Suprapubic skin (tissue), 4 donors: ENCODE measurements around the gene CACNG8. TPM values are rescaled to one million over a fixed set of nuclear protein-coding genes. Genes with fewer than 3 reads are reported as not detected.

ENCODE experiments used
- DNase-seq, 2 donors: peaks; one replicate each; pipeline ENCODE4 v3.0.0-alpha.2; 2019; ENCODE audit warnings: low spot score in 2 of 2
- H3K27ac ChIP-seq: fragments of 200-600 bp; sonication (generic); one replicate; pipeline ENCODE4 v1.5.1; 2019
- H3K27me3 ChIP-seq: fragments of 200-600 bp; sonication (generic); one replicate; pipeline ENCODE4 v1.5.1; 2019
- H3K36me3 ChIP-seq: fragments of 200-600 bp; sonication (generic); one replicate; pipeline ENCODE4 v1.5.1; 2019
- H3K4me1 ChIP-seq: fragments of 200-600 bp; sonication (generic); one replicate; pipeline ENCODE4 v1.5.1; 2019
- H3K4me3 ChIP-seq: fragments of 200-600 bp; sonication (generic); one replicate; pipeline ENCODE4 v1.5.1; 2019; ENCODE audit warnings: mild to moderate bottlenecking
- H3K9me3 ChIP-seq: fragments of 200-600 bp; sonication (generic); one replicate; pipeline ENCODE4 v1.5.1; 2019
- CTCF ChIP-seq, 2 donors: fragments of 200-600 bp in 1 of 2; fragments of 450-650 bp in 1 of 2; sonication (generic) in 1 of 2; IDR thresholded peaks; one replicate each; pipeline ENCODE4 v1.5.1; 2016 to 2019; ENCODE audit warnings: antibody characterized with exemption in 2 of 2, mild to moderate bottlenecking in 1 of 2, moderate library complexity in 1 of 2
- EP300 ChIP-seq: sonication (generic); formaldehyde crosslinking; IDR thresholded peaks from one replicate; pipeline ENCODE4 v1.6.1; 2017; ENCODE audit warnings: antibody characterized with exemption
- POLR2A ChIP-seq, 2 donors: fragments of 450-650 bp; IDR thresholded peaks; one replicate each; pipeline ENCODE4 v1.6.1; 2017; ENCODE audit warnings: antibody characterized with exemption in 2 of 2, mild to moderate bottlenecking in 2 of 2, moderate library complexity in 2 of 2
- POLR2AphosphoS5 ChIP-seq, 3 donors: sonication (generic); formaldehyde crosslinking; IDR thresholded peaks; one replicate each; pipeline ENCODE4 v1.6.1; 2017; ENCODE audit warnings: antibody characterized with exemption in 3 of 3
- WGBS: methylation state at CpG from one replicate; pipeline ENCODE4 v1.1.5; 2018; 5-methylcytosine and 5-hydroxymethylcytosine counted together
- total RNA-seq, 4 donors: library from RNA; depleted of rRNA; stranded (reverse); fragments of >200 nt; gene quantifications; one replicate each; pipeline ENCODE4 v1.1.0, GENCODE V29; 2016

The CACNG8 gene
- total RNA-seq, 4 donors from 2014 or later, result 0.08 to 0.25 TPM; not detected in 2

DNA sequence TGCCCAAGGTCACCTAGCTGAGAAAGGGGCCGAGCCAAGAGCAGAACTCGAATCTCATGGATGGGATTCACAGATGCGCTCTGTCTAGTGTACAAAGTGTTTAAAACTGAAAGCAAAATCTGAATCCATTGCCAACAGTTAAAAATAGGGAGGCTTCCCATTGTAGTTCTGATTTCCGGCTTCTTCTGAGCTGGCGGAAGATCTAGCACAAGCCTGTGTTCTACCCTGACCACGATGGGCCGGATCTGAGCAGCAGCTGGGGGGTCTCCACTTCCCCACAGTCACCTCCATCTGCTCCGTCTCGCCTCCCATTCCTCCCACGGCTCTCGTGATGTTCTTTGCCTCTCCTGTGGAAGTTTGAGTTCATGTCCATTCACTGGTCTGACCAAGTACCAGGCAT, 2.4 kb downstream of the CACNG8 start:
- H3K9me3 ChIP-seq, result no peaks in the 10 kb centered on the region
- H3K4me1 ChIP-seq, result peaks cover 10% of the 10 kb centered on the region
- TF ChIP-seq CTCF (IDR thresholded peaks at IDR 0.05) (no peak), POLR2A (IDR thresholded peaks at IDR 0.05) (no peak), POLR2AphosphoS5 (IDR thresholded peaks at IDR 0.05) (no peak), EP300 (no peak)
- no peak overlapping the region for H3K4me3 ChIP-seq
- no peaks in the 10 kb centered on the region for H3K36me3 ChIP-seq
- H3K27me3 ChIP-seq, result peaks cover 74% of the 10 kb centered on the region
- 68% methylated on average over 11 of the region's 11 CpGs for whole genome bisulfite sequencing
- no peak overlapping the region for H3K27ac ChIP-seq
- no peak for DNase-seq

GRCh38 chr19:53966931-53967330, 4.2 kb downstream of the CACNG8 start:
- Histone ChIP-seq H3K36me3 (no peaks in the 10 kb centered on the region), H3K4me1 (peaks cover 10% of the 10 kb centered on the region), H3K27me3 (peaks cover 56% of the 10 kb centered on the region), H3K27ac (no peak overlapping the region), H3K4me3 (no peak overlapping the region), H3K9me3 (no peaks in the 10 kb centered on the region)
- DNase-seq, result no peak
- TF ChIP-seq EP300, result no peak
- TF ChIP-seq CTCF (IDR thresholded peaks at IDR 0.05), result no peak
- TF ChIP-seq POLR2A (IDR thresholded peaks at IDR 0.05), result no peak
- no peak for TF ChIP-seq POLR2AphosphoS5 (IDR thresholded peaks at IDR 0.05)
- WGBS, result 62% methylated on average over 7 of the region's 7 CpGs

- Histone ChIP-seq H3K4me1 (peaks cover 3% of the 10 kb centered on the region), H3K9me3 (no peaks in the 10 kb centered on the region), H3K4me3 (no peak overlapping the region), H3K27ac (no peak overlapping the region), H3K27me3 (peaks cover 33% of the 10 kb centered on the region), H3K36me3 (no peaks in the 10 kb centered on the region)
- TF ChIP-seq POLR2AphosphoS5 (IDR thresholded peaks at IDR 0.05) (no peak), CTCF (IDR thresholded peaks at IDR 0.05) (no peak), POLR2A (IDR thresholded peaks at IDR 0.05) (no peak), EP300 (no peak)
- WGBS, result 87% methylated on average over 6 of the region's 6 CpGs
- DNase-seq, result no peak
Measured at GRCh38 chr19:53969366-53969765, 6.6 kb downstream of the CACNG8 start.

DNA sequence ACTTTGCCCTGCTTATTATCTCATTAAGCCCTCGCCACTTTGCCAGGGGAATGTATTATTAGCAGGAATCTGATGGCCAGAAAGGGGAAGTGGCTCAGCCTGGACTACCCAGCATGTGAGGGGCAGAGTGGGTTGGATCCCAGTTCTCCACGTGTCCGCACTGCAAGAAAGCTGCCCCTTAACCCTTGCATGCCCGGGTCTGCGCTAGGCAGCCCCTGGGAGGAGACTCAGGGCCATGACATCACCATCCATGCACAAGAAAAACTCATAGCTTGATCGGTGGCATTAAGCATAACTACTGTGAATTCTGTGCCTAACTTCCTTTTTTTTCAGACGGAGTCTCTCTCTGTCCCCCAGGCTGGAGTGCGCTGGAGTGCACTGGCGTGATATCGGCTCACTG, 8.9 kb downstream of the CACNG8 start:
- Histone ChIP-seq H3K4me3 (no peak overlapping the region), H3K9me3 (no peaks in the 10 kb centered on the region), H3K4me1 (no peaks in the 10 kb centered on the region), H3K27ac (no peak overlapping the region), H3K36me3 (no peaks in the 10 kb centered on the region), H3K27me3 (peaks cover 21% of the 10 kb centered on the region)
- TF ChIP-seq POLR2A (IDR thresholded peaks at IDR 0.05), result no peak
- no peak for TF ChIP-seq POLR2AphosphoS5 (IDR thresholded peaks at IDR 0.05)
- no peak for TF ChIP-seq EP300
- no peak for TF ChIP-seq CTCF (IDR thresholded peaks at IDR 0.05)
- DNase-seq, result no peak
- WGBS, result 44% methylated on average over 9 of the region's 10 CpGs

DNA sequence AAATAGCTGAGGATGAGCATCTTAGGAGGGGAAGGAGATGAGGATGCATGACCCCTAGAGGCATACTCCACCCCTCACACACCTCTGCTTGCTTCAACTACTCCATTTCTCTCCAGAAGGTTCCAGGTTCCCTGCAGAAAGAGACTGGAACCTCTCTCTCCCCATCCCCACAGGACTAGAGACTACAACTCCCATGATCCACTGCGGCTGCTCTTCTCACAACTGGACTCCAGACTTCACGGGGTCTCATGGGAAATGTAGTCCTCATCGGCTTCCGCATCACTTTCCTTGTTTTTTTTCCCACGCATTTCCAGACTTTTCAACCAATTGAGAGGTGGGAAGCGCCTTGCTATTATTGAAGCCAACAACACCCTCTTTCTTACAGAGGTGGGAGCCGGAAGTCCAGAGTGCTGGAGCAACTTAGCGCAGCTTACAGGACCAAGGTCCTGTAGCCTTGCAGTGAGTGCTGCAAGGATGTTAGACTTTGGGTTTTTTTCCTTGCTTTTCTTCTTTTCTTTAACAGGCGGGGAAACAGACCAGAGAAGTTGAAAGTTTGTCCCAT, 14.8 kb downstream of the CACNG8 start:
- Histone ChIP-seq H3K9me3 (no peaks in the 10 kb centered on the region), H3K27ac (no peak overlapping the region), H3K27me3 (peaks cover 61% of the 10 kb centered on the region), H3K4me1 (peaks cover 40% of the 10 kb centered on the region), H3K36me3 (no peaks in the 10 kb centered on the region), H3K4me3 (peak overlapping the region; percentile 37)
- DNase-seq, result no peak
- WGBS, result 6% methylated on average over 9 of the region's 9 CpGs
- TF ChIP-seq POLR2A (IDR thresholded peaks at IDR 0.05) (no peak), POLR2AphosphoS5 (IDR thresholded peaks at IDR 0.05) (no peak), CTCF (IDR thresholded peaks at IDR 0.05) (no peak), EP300 (no peak)
